ENCODE measurements around the gene RPS24.
"Not testable (repeated sequence)": the region's sequence is repeated elsewhere in the genome, so short reads cannot be mapped to it uniquely, and the experiment has no call there.

RPS24 gene

GRCh38 chr10:78058562-78058961 lies 24.9 kb downstream of the RPS24 start:
- no peak for DNase-seq

GRCh38 chr10:78059906-78060702 lies 26.4 kb downstream of the RPS24 start:
- no peak for DNase-seq

- DNase-seq, result no peak
These were observed 28.6 kb downstream of the RPS24 start for GRCh38 chr10:78062296-78062695.

GRCh38 chr10:78063236-78063635 lies 29.6 kb downstream of the RPS24 start:
- DNase-seq, result no peak

- DNase-seq, result not testable (repeated sequence)
These were observed 31.3 kb downstream of the RPS24 start for GRCh38 chr10:78064919-78065318.

- DNase-seq, result no peak
These were observed 31.9 kb downstream of the RPS24 start for GRCh38 chr10:78065611-78066010.

- no peak for DNase-seq
These were observed 32.3 kb downstream of the RPS24 start for GRCh38 chr10:78066012-78066411.

GRCh38 chr10:78066728-78067430 lies 33.2 kb downstream of the RPS24 start:
- no peak for DNase-seq

- DNase-seq, result no peak
These were observed 35.5 kb downstream of the RPS24 start for GRCh38 chr10:78069151-78069550.

- DNase-seq, result not testable (repeated sequence)
These were observed 36.4 kb downstream of the RPS24 start for GRCh38 chr10:78070064-78070463.

- no peak for DNase-seq
These were observed 37.1 kb downstream of the RPS24 start for GRCh38 chr10:78070726-78071125.

- no peak for DNase-seq
These were observed 37.6 kb downstream of the RPS24 start for GRCh38 chr10:78071140-78071856.

- DNase-seq, result no peak
These were observed 38.2 kb downstream of the RPS24 start for GRCh38 chr10:78071857-78072179.

GRCh38 chr10:78072504-78072903 lies 38.8 kb downstream of the RPS24 start:
- no peak for DNase-seq

- not testable (repeated sequence) for DNase-seq
These were observed 42.1 kb downstream of the RPS24 start for GRCh38 chr10:78075806-78076205.

- DNase-seq, result no peak
These were observed 45.1 kb downstream of the RPS24 start for GRCh38 chr10:78078539-78079330.

GRCh38 chr10:78079411-78079810 lies 45.7 kb downstream of the RPS24 start:
- no peak for DNase-seq

GRCh38 chr10:78081292-78081691 lies 47.6 kb downstream of the RPS24 start:
- no peak for DNase-seq

- DNase-seq, result no peak
These were observed 49.0 kb downstream of the RPS24 start for GRCh38 chr10:78082636-78083035.

Measured in GOT3 (cell line).